IMR-90 (cell line): ENCODE data around the gene TUBD1. TPM values are rescaled to one million over a fixed set of nuclear protein-coding genes. Genes with fewer than 3 reads are reported as not detected.
"Not testable (repeated sequence)": the region's sequence is repeated elsewhere in the genome, so short reads cannot be mapped to it uniquely, and the experiment has no call there.

ENCODE experiments used
- ATAC-seq: fragments of 200-7000 bp; cut with Tn5 transposase; 2 replicates; pipeline ENCODE4 v1.9.1; 2020; ENCODE audit warnings: low read depth, mild to moderate bottlenecking, moderate library complexity
- BruUV-seq: library from RNA; stranded (reverse); fragments of 400-500 nt; replicated peaks from 2 replicates; lab custom pipeline; 2021; lab: Mats Ljungman, UMichigan
- CTCF ChIA-PET: fragments of 300-600 bp; formaldehyde crosslinking; extraction: SDS; loops from one replicate; lab custom pipeline; 2021; ENCODE audit warnings: antibody characterized with exemption; lab: Yijun Ruan, JAX
- POLR2A ChIA-PET: fragments of 300-600 bp; sonication (Branson Sonifier 250); formaldehyde crosslinking; loops from one replicate; lab custom pipeline; 2022; ENCODE audit warnings: antibody characterized with exemption; ENCODE audit not compliant: unreplicated experiment; lab: Charles Lee
- DNase-seq: peaks from one replicate; pipeline ENCODE4 v3.0.0; 2013
- H2AFZ ChIP-seq: replicated peaks from 2 replicates; pipeline ENCODE3; 2013; ENCODE audit warnings: low read length, mild to moderate bottlenecking; ENCODE audit not compliant: poor library complexity
- H2AK5ac ChIP-seq: 2 replicates; pipeline ENCODE4 v1.6.1; 2013; ENCODE audit warnings: low read depth, low read length, inconsistent platforms
- H2AK9ac ChIP-seq: replicated peaks from 2 replicates; pipeline ENCODE3; 2013; ENCODE audit warnings: mild to moderate bottlenecking, low read depth, low read length, moderate library complexity; ENCODE audit not compliant: poor library complexity
- H2BK120ac ChIP-seq: 2 replicates; pipeline ENCODE4 v1.6.1; 2013; ENCODE audit warnings: low read depth, low read length, inconsistent platforms
- H2BK15ac ChIP-seq: 3 replicates; pipeline ENCODE4 v1.6.1; 2013; ENCODE audit warnings: low read depth, low read length, inconsistent platforms
- H2BK20ac ChIP-seq: 2 replicates; pipeline ENCODE4 v1.6.1; 2013; ENCODE audit warnings: low read depth, mild to moderate bottlenecking, inconsistent platforms, low read length, moderate library complexity
- H2BK5ac ChIP-seq: 2 replicates; pipeline ENCODE4 v1.6.1; 2013; ENCODE audit warnings: mild to moderate bottlenecking, low read depth, low read length, inconsistent platforms; ENCODE audit not compliant: poor library complexity, severe bottlenecking
- H3K14ac ChIP-seq: replicated peaks from 2 replicates; pipeline ENCODE4 v1.6.1; 2013; ENCODE audit warnings: low read depth, low read length, inconsistent platforms
- H3K18ac ChIP-seq: 2 replicates; pipeline ENCODE4 v1.6.1; 2013; ENCODE audit warnings: low read depth, low read length, control low read depth
- H3K23ac ChIP-seq: 2 replicates; pipeline ENCODE4 v1.6.1; 2013; ENCODE audit warnings: low read depth, low read length, inconsistent platforms
- H3K27ac ChIP-seq: 2 replicates; pipeline ENCODE4 v1.5.1; 2013; ENCODE audit warnings: mild to moderate bottlenecking, control low read depth, low read length; ENCODE audit not compliant: insufficient read depth
- H3K27me3 ChIP-seq: 2 replicates; pipeline ENCODE4 v1.6.1; 2013; ENCODE audit warnings: low read length; ENCODE audit not compliant: control insufficient read depth, insufficient read depth
- H3K36me3 ChIP-seq: 2 replicates; pipeline ENCODE4 v1.6.1; 2013; ENCODE audit warnings: low read length, mixed read lengths; ENCODE audit not compliant: control insufficient read depth, insufficient read depth
- H3K4ac ChIP-seq: 2 replicates; pipeline ENCODE4 v1.6.1; 2013; ENCODE audit warnings: low read depth, low read length, inconsistent platforms
- H3K4me1 ChIP-seq: 2 replicates; pipeline ENCODE4 v1.6.1; 2013; ENCODE audit warnings: low read length, mixed read lengths; ENCODE audit not compliant: control insufficient read depth, insufficient read depth
- H3K4me2 ChIP-seq: 2 replicates; pipeline ENCODE4 v1.6.1; 2013; ENCODE audit warnings: low read depth, mild to moderate bottlenecking, control low read depth, low read length, moderate library complexity
- H3K4me3 ChIP-seq: 2 replicates; pipeline ENCODE4 v1.5.1; 2013; ENCODE audit warnings: low read depth, mild to moderate bottlenecking, control low read depth, low read length, moderate library complexity; ENCODE audit not compliant: insufficient read depth
- H3K56ac ChIP-seq: 2 replicates; pipeline ENCODE4 v1.6.1; 2013; ENCODE audit warnings: low read length, inconsistent platforms; ENCODE audit not compliant: insufficient read depth; ENCODE audit errors: extremely low read depth
- H3K79me1 ChIP-seq, 2 experiments: 2 replicates each; pipeline ENCODE4 v1.6.1; 2013; ENCODE audit warnings: low read length in 2 of 2, inconsistent platforms in 1 of 2, low read depth in 1 of 2
- H3K9ac ChIP-seq: 2 replicates; pipeline ENCODE4 v1.6.1; 2013; ENCODE audit warnings: low read depth, low read length, control low read depth
- H3K9me1 ChIP-seq: 2 replicates; pipeline ENCODE4 v1.6.1; 2013; ENCODE audit warnings: low read length, inconsistent platforms; ENCODE audit not compliant: insufficient read depth
- H3K9me3 ChIP-seq: 2 replicates; pipeline ENCODE4 v1.6.1; 2013; ENCODE audit warnings: low read length; ENCODE audit not compliant: control insufficient read depth, insufficient read depth
- H4K20me1 ChIP-seq: 2 replicates; pipeline ENCODE4 v1.6.1; 2013; ENCODE audit warnings: low read length, inconsistent platforms; ENCODE audit not compliant: insufficient read depth
- H4K5ac ChIP-seq: 2 replicates; pipeline ENCODE4 v1.6.1; 2013; ENCODE audit warnings: mild to moderate bottlenecking, low read depth, low read length, control low read depth
- H4K8ac ChIP-seq, 2 experiments: 2 replicates each; pipeline ENCODE4 v1.6.1; 2013; ENCODE audit warnings: low read depth in 2 of 2, low read length in 2 of 2, control low read depth in 1 of 2, inconsistent platforms in 1 of 2
- H4K91ac ChIP-seq: 2 replicates; pipeline ENCODE4 v1.6.1; 2013; ENCODE audit warnings: low read depth, low read length, inconsistent platforms; ENCODE audit not compliant: insufficient read depth
- WGBS, 2 experiments: methylation state at CpG; one replicate each; pipeline versions ENCODE4 v1.1.5 to v1.1.7; 2013; ENCODE audit warnings: missing lambda C conversion rate in 2 of 2; ENCODE audit not compliant: insufficient read length in 1 of 2; ENCODE audit errors: extremely low coverage in 2 of 2; 5-methylcytosine and 5-hydroxymethylcytosine counted together
- dilution Hi-C: fragments of 300-500 bp; cut with HindIII; formaldehyde crosslinking; loops from one replicate; pipeline ENCODE4 v1.14.3; 2018; ENCODE audit warnings: low sequenced_read_pairs; ENCODE audit not compliant: unreplicated experiment
- in situ Hi-C: fragments of 300-500 bp; cut with MboI; formaldehyde crosslinking; loops from 3 replicates; pipeline ENCODE4 v1.14.3; 2019; ENCODE audit warnings: low sequenced_read_pairs, inconsistent platforms, mixed read lengths
- intact Hi-C: fragments of 100-400 bp; cut with micrococcal nuclease; formaldehyde crosslinking; loops from 2 replicates; pipeline ENCODE4 v1.10.0; 2022
- polyA plus RNA-seq, 3 experiments: library from polyadenylated mRNA; depleted of rRNA; stranded (reverse); fragments of >200 nt; gene quantifications; 2 replicates each; pipeline ENCODE4 v1.2.3, GENCODE V29; 2012; ENCODE audit warnings: low replicate concordance in 1 of 3
- total RNA-seq: library from RNA; depleted of rRNA; stranded (reverse); fragments of >200 nt; gene quantifications from 2 replicates; pipeline ENCODE4 v1.2.3, GENCODE V29; 2012

Gene TUBD1
- total and polyA plus RNA-seq, 2 of the 4 experiments (the other 2 are of a cell fraction), result 2.2 to 4.7 TPM

DNA sequence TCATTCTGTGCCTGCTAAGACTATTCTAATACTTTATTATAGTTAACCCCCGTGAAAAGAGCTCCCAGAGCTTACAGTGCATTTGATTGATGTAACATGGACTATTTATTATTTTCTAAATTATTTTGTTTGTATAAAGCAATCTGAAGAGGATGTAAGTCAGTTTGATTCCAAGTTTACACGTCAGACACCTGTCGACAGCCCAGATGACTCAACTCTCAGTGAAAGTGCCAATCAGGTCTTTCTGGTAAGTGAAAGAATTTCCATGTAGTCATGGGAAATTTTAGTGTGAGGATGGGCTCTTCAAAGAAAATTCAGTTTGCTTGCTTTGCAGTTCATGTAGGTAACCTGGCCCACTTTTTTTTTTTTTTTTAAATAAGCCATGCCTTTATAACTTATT is 48.0 kb upstream of the TUBD1 start:
- DNase-seq, H3K14ac ChIP-seq, H3K56ac ChIP-seq, H4K5ac ChIP-seq, H3K9ac ChIP-seq, H3K9me3 ChIP-seq, H3K27me3 ChIP-seq, H3K27ac ChIP-seq, H2AK5ac ChIP-seq, H3K9me1 ChIP-seq, H2BK15ac ChIP-seq, H4K20me1 ChIP-seq, H3K4me3 ChIP-seq, BruUV-seq, H3K4ac ChIP-seq, H2BK120ac ChIP-seq, H2BK20ac ChIP-seq, H4K8ac ChIP-seq, H3K4me2 ChIP-seq, H4K91ac ChIP-seq, H2AFZ ChIP-seq, H2AK9ac ChIP-seq, H3K79me1 ChIP-seq, intact Hi-C loops, H3K4me1 ChIP-seq, ATAC-seq, H3K23ac ChIP-seq, H3K18ac ChIP-seq, H2BK5ac ChIP-seq: not testable (repeated sequence)
- dilution Hi-C loops (loop anchor here (25.0 kb wide), 1 partner anchor 122 kb away; no protein-coding TSS in a partner anchor), in situ Hi-C loops (loop anchor here (10.0 to 25.0 kb wide), 2 partner anchors 114 to 247 kb away; no protein-coding TSS in a partner anchor)
- no CpG with 5 or more reads among the region's 3 CpGs for WGBS, 2 experiments
- peaks cover 23% of the 10 kb centered on the region for H3K36me3 ChIP-seq
- ChIA-PET CTCF (interaction anchor here (0.6 kb wide), 1 partner anchor 23 kb away, joined by 4 read pairs; no protein-coding TSS in a partner anchor), POLR2A (interaction anchor here (0.5 kb wide), 1 partner anchor 567 kb away, joined by 8 read pairs; no protein-coding TSS in a partner anchor)

DNA sequence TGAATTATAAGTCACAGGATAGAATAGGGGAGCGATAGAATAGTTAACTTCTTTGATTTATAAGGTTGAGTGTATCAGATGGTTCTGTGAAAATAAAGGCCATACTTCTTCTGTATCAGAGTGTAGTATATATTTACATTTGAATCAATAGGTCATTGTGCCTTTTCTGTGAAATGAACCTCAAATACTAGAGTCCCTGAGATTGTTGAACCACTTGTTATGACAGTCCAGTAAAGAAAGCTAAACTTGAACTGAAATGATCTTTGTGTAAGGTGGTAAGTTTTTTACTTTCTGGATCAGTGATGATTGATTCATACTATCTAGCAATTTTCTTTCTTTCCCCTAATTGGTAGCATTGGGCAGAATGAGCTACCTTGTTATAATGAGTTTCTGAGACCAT is 40.6 kb upstream of the TUBD1 start:
- H3K27ac ChIP-seq, intact Hi-C loops, ATAC-seq, BruUV-seq, H2BK15ac ChIP-seq, H3K4me1 ChIP-seq, H3K18ac ChIP-seq, H2AK5ac ChIP-seq, H4K20me1 ChIP-seq, H3K14ac ChIP-seq, H2AFZ ChIP-seq, H2AK9ac ChIP-seq, H3K9ac ChIP-seq, H3K9me3 ChIP-seq, H3K23ac ChIP-seq, H3K4ac ChIP-seq, H4K5ac ChIP-seq, H3K4me2 ChIP-seq, H2BK20ac ChIP-seq, H3K27me3 ChIP-seq, H3K4me3 ChIP-seq, CTCF ChIA-PET, H4K91ac ChIP-seq, H2BK5ac ChIP-seq, H2BK120ac ChIP-seq, DNase-seq, H3K56ac ChIP-seq, H3K9me1 ChIP-seq, H4K8ac ChIP-seq, H3K79me1 ChIP-seq, POLR2A ChIA-PET: not testable (repeated sequence)
- in situ Hi-C loops (loop anchor here (25.0 kb wide), 1 partner anchor 254 kb away; no protein-coding TSS in a partner anchor), dilution Hi-C loops (loop anchor here (25.0 kb wide), 1 partner anchor 129 kb away; no protein-coding TSS in a partner anchor)
- no CpG with 5 or more reads among the region's 1 CpG for WGBS, 2 experiments
- peaks cover 24% of the 10 kb centered on the region for H3K36me3 ChIP-seq
